DND-41 (cell line): Measurements from ENCODE around the gene COMP.

Source experiments
- CTCF ChIP-seq: IDR thresholded peaks from 2 replicates; pipeline ENCODE4 v1.5.1; 2012; ENCODE audit warnings: borderline replicate concordance, low read length, moderate library complexity, mild to moderate bottlenecking; ENCODE audit not compliant: poor library complexity, severe bottlenecking; ENCODE audit errors: extremely low read depth
- EZH2 ChIP-seq: IDR thresholded peaks from 3 replicates; pipeline ENCODE4 v1.6.1; 2012; ENCODE audit warnings: borderline replicate concordance, low read depth, mild to moderate bottlenecking, moderate library complexity, low read length, inconsistent platforms; ENCODE audit not compliant: severe bottlenecking

- no peak for TF ChIP-seq CTCF
- TF ChIP-seq EZH2: no peak
Observed at GRCh38 chr19:18782559-18783225, 8.4 kb downstream of the COMP start.
